ENCODE data around the gene B4GALNT4.
"Not testable (repeated sequence)": the region's sequence is repeated elsewhere in the genome, so short reads cannot be mapped to it uniquely, and the experiment has no call there.

The B4GALNT4 gene

GRCh38 chr11:394034-394857, 24.9 kb downstream of the B4GALNT4 start, which contains the start of gene PKP3:
Gene PKP3 (plus strand): TSS chr11:394209. CDS start chr11:394293, 84 bp downstream.
- peak; percentile 43 for DNase-seq

- no peak for DNase-seq
Measured at GRCh38 chr11:394858-395655, 25.8 kb downstream of the B4GALNT4 start.

GRCh38 chr11:395866-396265, 26.6 kb downstream of the B4GALNT4 start:
- no peak for DNase-seq

GRCh38 chr11:396511-396947, 27.2 kb downstream of the B4GALNT4 start:
- DNase-seq = no peak

GRCh38 chr11:396948-397548, 27.7 kb downstream of the B4GALNT4 start:
- no peak for DNase-seq

GRCh38 chr11:398826-399225, 29.5 kb downstream of the B4GALNT4 start:
- DNase-seq = no peak

GRCh38 chr11:399731-400211, 30.5 kb downstream of the B4GALNT4 start:
- no peak for DNase-seq

GRCh38 chr11:400241-400689, 31.0 kb downstream of the B4GALNT4 start:
- DNase-seq = no peak

- DNase-seq = not testable (repeated sequence)
Measured at GRCh38 chr11:401196-401595, 31.9 kb downstream of the B4GALNT4 start.

GRCh38 chr11:403021-403760, 33.9 kb downstream of the B4GALNT4 start:
- DNase-seq = no peak

GRCh38 chr11:403761-404431, 34.6 kb downstream of the B4GALNT4 start:
- no peak for DNase-seq

- no peak for DNase-seq
Measured at GRCh38 chr11:404551-405264, 35.4 kb downstream of the B4GALNT4 start.

- DNase-seq = no peak
Measured at GRCh38 chr11:405323-405953, 36.1 kb downstream of the B4GALNT4 start.

- DNase-seq = no peak
Measured at GRCh38 chr11:405954-406795, 36.9 kb downstream of the B4GALNT4 start.

GRCh38 chr11:406796-407650, 37.7 kb downstream of the B4GALNT4 start:
- no peak for DNase-seq

- no peak for DNase-seq
Measured at GRCh38 chr11:407651-408123, 38.4 kb downstream of the B4GALNT4 start.

GRCh38 chr11:408154-409007, 39.1 kb downstream of the B4GALNT4 start:
- DNase-seq = no peak

All from COR-L47 (cell line).